HEK293 (cell line): ENCODE results near the gene COL25A1.

Source experiments
- KLF16 ChIP-seq: fragments of 450-650 bp; formaldehyde crosslinking; IDR thresholded peaks from 2 replicates; pipeline ENCODE4 v1.5.1; 2017; ENCODE audit warnings: missing biosample characterization, missing genetic modification characterization
- ZNF140 ChIP-seq: fragments of 450-650 bp; formaldehyde crosslinking; IDR thresholded peaks from 2 replicates; pipeline ENCODE4 v1.5.1; 2016; ENCODE audit warnings: missing biosample characterization, missing genetic modification characterization
- ZNF747 ChIP-seq: fragments of 450-650 bp; formaldehyde crosslinking; IDR thresholded peaks from 2 replicates; pipeline ENCODE4 v1.5.1; 2016; ENCODE audit warnings: missing biosample characterization, missing genetic modification characterization
- TF ChIP-seq, protein P1 (sequence below): fragments of 450-650 bp; formaldehyde crosslinking; IDR thresholded peaks from 2 replicates; pipeline ENCODE4 v1.5.1; 2016; ENCODE audit warnings: missing biosample characterization, missing genetic modification characterization
- TF ChIP-seq, protein P2 (sequence below): fragments of 450-650 bp; formaldehyde crosslinking; IDR thresholded peaks from 2 replicates; pipeline ENCODE4 v1.5.1; 2017; ENCODE audit warnings: missing biosample characterization, missing genetic modification characterization
- TF ChIP-seq, protein P3 (sequence below): fragments of 450-650 bp; formaldehyde crosslinking; IDR thresholded peaks from 2 replicates; pipeline ENCODE4 v1.5.1; 2017; ENCODE audit warnings: missing biosample characterization, mild to moderate bottlenecking, missing genetic modification characterization, moderate library complexity
- TF ChIP-seq, protein P4 (sequence below): fragments of 450-650 bp; formaldehyde crosslinking; IDR thresholded peaks from 2 replicates; pipeline ENCODE4 v1.5.1; 2016; ENCODE audit warnings: missing biosample characterization, missing genetic modification characterization

DNA sequence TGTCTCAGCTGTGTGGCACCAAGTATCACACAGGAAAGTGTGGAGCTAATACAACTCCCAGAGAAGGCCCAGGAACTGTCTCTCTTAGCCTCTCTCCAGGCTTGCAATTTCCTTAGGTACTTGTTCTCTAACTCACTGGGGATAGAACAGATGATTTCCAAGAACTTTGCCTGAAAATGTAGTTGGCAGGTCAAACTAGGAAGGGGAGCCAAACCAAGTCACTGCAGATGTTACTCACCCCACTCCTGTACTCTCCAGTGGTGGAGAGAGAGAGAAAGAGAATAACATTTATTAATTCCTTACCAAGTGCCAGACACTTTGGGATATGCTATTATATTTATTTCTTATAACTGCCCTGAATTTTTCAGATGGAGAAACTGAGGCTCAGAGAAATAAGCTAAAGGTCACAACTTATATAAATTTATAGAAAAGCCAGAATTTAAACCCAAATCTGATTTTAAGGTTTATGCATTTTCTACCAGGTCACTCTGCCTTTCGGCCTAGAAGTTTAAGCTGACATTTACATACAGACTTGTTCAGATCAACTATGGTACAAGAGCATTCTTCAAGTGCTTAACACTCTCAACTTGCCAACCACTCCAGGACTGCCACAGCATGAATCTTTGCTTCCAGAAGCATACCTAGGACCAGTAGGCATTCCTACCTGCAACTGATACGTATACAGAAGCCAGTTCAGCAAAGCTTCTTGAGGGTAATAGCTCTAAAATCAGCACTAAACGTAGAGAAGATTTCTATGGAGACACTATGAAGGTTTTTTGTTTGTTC, 291.0 kb downstream of the COL25A1 start:
- TF ChIP-seq, protein P1, sequence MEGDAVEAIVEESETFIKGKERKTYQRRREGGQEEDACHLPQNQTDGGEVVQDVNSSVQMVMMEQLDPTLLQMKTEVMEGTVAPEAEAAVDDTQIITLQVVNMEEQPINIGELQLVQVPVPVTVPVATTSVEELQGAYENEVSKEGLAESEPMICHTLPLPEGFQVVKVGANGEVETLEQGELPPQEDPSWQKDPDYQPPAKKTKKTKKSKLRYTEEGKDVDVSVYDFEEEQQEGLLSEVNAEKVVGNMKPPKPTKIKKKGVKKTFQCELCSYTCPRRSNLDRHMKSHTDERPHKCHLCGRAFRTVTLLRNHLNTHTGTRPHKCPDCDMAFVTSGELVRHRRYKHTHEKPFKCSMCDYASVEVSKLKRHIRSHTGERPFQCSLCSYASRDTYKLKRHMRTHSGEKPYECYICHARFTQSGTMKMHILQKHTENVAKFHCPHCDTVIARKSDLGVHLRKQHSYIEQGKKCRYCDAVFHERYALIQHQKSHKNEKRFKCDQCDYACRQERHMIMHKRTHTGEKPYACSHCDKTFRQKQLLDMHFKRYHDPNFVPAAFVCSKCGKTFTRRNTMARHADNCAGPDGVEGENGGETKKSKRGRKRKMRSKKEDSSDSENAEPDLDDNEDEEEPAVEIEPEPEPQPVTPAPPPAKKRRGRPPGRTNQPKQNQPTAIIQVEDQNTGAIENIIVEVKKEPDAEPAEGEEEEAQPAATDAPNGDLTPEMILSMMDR (tag by site-specific recombination), result no peak
- TF ChIP-seq, protein P2, sequence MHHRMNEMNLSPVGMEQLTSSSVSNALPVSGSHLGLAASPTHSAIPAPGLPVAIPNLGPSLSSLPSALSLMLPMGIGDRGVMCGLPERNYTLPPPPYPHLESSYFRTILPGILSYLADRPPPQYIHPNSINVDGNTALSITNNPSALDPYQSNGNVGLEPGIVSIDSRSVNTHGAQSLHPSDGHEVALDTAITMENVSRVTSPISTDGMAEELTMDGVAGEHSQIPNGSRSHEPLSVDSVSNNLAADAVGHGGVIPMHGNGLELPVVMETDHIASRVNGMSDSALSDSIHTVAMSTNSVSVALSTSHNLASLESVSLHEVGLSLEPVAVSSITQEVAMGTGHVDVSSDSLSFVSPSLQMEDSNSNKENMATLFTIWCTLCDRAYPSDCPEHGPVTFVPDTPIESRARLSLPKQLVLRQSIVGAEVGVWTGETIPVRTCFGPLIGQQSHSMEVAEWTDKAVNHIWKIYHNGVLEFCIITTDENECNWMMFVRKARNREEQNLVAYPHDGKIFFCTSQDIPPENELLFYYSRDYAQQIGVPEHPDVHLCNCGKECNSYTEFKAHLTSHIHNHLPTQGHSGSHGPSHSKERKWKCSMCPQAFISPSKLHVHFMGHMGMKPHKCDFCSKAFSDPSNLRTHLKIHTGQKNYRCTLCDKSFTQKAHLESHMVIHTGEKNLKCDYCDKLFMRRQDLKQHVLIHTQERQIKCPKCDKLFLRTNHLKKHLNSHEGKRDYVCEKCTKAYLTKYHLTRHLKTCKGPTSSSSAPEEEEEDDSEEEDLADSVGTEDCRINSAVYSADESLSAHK, result no peak
- TF ChIP-seq, protein P3, sequence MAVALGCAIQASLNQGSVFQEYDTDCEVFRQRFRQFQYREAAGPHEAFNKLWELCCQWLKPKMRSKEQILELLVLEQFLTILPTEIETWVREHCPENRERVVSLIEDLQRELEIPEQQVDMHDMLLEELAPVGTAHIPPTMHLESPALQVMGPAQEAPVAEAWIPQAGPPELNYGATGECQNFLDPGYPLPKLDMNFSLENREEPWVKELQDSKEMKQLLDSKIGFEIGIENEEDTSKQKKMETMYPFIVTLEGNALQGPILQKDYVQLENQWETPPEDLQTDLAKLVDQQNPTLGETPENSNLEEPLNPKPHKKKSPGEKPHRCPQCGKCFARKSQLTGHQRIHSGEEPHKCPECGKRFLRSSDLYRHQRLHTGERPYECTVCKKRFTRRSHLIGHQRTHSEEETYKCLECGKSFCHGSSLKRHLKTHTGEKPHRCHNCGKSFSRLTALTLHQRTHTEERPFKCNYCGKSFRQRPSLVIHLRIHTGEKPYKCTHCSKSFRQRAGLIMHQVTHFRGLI, result no peak
- TF ChIP-seq ZNF747 (no peak), ZNF140 (no peak), KLF16 (tag by site-specific recombination) (no peak)
- TF ChIP-seq, protein P4, sequence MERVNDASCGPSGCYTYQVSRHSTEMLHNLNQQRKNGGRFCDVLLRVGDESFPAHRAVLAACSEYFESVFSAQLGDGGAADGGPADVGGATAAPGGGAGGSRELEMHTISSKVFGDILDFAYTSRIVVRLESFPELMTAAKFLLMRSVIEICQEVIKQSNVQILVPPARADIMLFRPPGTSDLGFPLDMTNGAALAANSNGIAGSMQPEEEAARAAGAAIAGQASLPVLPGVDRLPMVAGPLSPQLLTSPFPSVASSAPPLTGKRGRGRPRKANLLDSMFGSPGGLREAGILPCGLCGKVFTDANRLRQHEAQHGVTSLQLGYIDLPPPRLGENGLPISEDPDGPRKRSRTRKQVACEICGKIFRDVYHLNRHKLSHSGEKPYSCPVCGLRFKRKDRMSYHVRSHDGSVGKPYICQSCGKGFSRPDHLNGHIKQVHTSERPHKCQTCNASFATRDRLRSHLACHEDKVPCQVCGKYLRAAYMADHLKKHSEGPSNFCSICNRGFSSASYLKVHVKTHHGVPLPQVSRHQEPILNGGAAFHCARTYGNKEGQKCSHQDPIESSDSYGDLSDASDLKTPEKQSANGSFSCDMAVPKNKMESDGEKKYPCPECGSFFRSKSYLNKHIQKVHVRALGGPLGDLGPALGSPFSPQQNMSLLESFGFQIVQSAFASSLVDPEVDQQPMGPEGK (tag by site-specific recombination), result no peak
